Measurements from ENCODE around the gene PRKD2.

Gene PRKD2

DNA sequence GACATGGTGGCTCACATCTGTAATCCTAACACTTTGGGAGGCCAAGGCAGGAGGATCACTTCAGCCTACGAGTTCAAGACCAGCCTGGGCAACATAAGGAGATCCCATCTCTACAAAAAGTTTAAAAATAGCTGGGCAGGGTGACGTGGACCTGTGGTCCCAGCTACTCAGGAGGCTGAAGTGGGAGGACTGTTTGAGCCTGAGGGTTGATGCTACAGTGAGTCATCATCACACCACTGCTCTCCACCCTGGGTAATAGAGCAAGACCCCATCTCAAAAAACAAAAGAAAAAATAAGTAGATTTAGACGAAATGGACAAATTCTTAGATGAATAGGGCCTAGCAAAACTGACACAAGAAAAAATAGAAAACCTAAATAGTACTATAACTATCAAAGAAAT is 70.5 kb downstream of the PRKD2 start:
- H3K27ac ChIP-seq, result no peak overlapping the region
- no peak for TF ChIP-seq CTCF (conservative IDR thresholded peaks at IDR 0.05)

- TF ChIP-seq CTCF (conservative IDR thresholded peaks at IDR 0.05), result no peak
- no peak overlapping the region for H3K27ac ChIP-seq
Observed at GRCh38 chr19:46644720-46645119, 72.2 kb downstream of the PRKD2 start.

GRCh38 chr19:46640656-46641055 is 76.3 kb downstream of the PRKD2 start:
- TF ChIP-seq CTCF (conservative IDR thresholded peaks at IDR 0.05), result no peak
- no peak overlapping the region for H3K27ac ChIP-seq

DNA sequence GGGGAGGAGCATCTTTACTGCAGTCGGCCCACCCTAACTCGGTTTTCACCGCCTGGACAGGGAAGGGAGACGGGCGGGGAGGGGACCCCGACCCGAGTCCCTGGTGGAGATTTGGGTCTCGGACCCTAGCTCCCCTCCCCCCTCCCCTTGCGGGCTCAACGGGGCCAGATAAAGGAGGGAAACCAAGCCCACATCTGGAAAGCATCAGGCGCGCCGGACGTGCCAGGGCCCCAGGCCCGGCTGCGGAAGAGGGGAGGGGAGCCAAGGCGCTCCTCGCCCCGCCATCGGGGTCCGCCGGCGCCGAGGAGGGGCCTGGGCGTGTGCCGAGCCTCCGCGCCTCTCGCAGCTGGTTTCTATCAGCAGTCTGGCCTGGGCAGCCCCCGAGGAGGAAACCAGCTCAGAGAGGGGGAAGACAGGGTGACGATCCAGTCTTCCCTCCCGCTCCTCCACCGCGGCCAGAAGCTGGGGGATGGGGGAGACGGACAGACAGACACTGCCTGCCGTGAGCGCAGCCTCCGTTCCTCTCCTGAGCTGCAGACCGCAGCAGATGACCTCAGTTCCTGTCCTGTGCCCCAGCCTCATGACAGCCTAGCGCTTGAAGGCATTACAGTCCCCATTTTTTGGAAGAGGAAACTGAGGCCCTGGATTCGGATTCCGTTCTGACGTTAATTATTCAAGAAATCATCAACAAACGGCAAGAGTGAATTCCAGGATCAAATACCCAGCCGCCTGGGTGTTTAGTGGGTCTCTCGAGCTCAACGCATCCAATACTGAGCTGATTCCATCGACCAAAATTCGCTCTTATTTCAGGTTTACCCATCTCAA is 77.3 kb downstream of the PRKD2 start:
- peak overlapping the region; percentile 36; the same call in 1 of the 2 replicates for H3K27ac ChIP-seq
- TF ChIP-seq CTCF (conservative IDR thresholded peaks at IDR 0.05), result no peak

- H3K27ac ChIP-seq, result no peak overlapping the region
- no peak for TF ChIP-seq CTCF (conservative IDR thresholded peaks at IDR 0.05)
Observed at GRCh38 chr19:46637224-46637623, 79.7 kb downstream of the PRKD2 start.

GRCh38 chr19:46635920-46636761 is 80.8 kb downstream of the PRKD2 start, which contains the start of gene GNG8:
Gene GNG8 (minus strand): TSS chr19:46636202. CDS start chr19:46634682, 1,520 bp downstream.
- no peak for TF ChIP-seq CTCF (conservative IDR thresholded peaks at IDR 0.05)
- H3K27ac ChIP-seq, result no peak within 1 kb of the TSS

DNA sequence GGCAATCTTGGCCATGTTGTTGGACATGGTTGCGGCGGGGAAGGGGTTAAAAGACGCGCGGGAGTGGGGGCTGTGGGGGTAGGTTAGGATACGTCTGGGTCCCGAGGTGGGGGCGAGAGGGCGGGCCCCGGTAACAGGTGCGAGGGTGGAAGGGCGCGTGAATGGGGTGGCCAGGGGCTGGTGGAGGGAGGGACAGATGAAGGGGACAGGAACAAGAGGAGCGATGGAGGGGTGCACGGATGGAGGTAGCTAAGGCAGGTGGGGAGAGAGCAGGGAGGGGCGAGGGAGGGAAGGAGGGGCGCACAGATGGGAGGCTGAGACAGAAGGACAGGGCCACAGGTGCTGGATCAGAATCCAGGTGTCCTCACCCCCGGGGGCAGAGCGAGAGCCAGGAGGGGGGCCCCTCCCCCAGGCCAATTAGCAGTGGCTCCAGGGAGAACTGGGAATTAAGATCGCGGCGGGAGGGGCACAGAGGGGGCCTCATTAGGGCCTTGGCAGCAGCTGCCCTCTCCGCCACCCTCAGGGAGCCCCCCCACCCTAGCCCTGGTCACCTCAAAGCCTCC is 82.2 kb downstream of the PRKD2 start:
- no peak overlapping the region for H3K27ac ChIP-seq
- no peak for TF ChIP-seq CTCF (conservative IDR thresholded peaks at IDR 0.05)
